Mesendoderm (in vitro differentiated cells): ENCODE data around the gene ADH1B.

ENCODE experiments used
- DNase-seq: peaks from one replicate; pipeline ENCODE4 v3.0.0; 2013
- H2AK5ac ChIP-seq: 2 replicates; pipeline ENCODE4 v1.6.1; 2013; ENCODE audit warnings: low read length, inconsistent platforms
- H2BK120ac ChIP-seq: 2 replicates; pipeline ENCODE4 v1.6.1; 2013; ENCODE audit warnings: low read depth, mild to moderate bottlenecking, low read length, moderate library complexity, mixed read lengths
- H2BK15ac ChIP-seq: replicated peaks from 2 replicates; pipeline ENCODE4 v1.6.1; 2013; ENCODE audit warnings: low read depth, mild to moderate bottlenecking, moderate library complexity
- H2BK5ac ChIP-seq: 2 replicates; pipeline ENCODE4 v1.6.1; 2013; ENCODE audit warnings: low read length, inconsistent platforms
- H3K18ac ChIP-seq: 2 replicates; pipeline ENCODE4 v1.6.1; 2013; ENCODE audit warnings: mild to moderate bottlenecking, low read length, mixed read lengths
- H3K23ac ChIP-seq: one replicate; pipeline ENCODE4 v1.6.1; 2013; ENCODE audit warnings: low read length
- H3K27ac ChIP-seq: 2 replicates; pipeline ENCODE4 v1.5.1; 2013; ENCODE audit warnings: low read depth, mild to moderate bottlenecking, inconsistent platforms, low read length, moderate library complexity
- H3K27me3 ChIP-seq: 2 replicates; pipeline ENCODE4 v1.6.1; 2013; ENCODE audit warnings: low read length, control low read depth, mild to moderate bottlenecking, inconsistent platforms; ENCODE audit not compliant: insufficient read depth, poor library complexity
- H3K36me3 ChIP-seq: 2 replicates; pipeline ENCODE4 v1.6.1; 2013; ENCODE audit warnings: low read length, inconsistent platforms; ENCODE audit not compliant: control insufficient read depth, insufficient read depth
- H3K4ac ChIP-seq: one replicate; pipeline ENCODE4 v1.6.1; 2013; ENCODE audit warnings: low read depth, mild to moderate bottlenecking, low read length, moderate library complexity
- H3K4me1 ChIP-seq: 2 replicates; pipeline ENCODE4 v1.6.1; 2013; ENCODE audit warnings: low read depth, low read length, inconsistent platforms; ENCODE audit not compliant: control insufficient read depth
- H3K4me2 ChIP-seq: 2 replicates; pipeline ENCODE4 v1.6.1; 2013; ENCODE audit warnings: low read length
- H3K4me3 ChIP-seq: 2 replicates; pipeline ENCODE4 v1.5.1; 2013; ENCODE audit warnings: mild to moderate bottlenecking, low read length
- H3K56ac ChIP-seq: one replicate; pipeline ENCODE4 v1.6.1; 2013; ENCODE audit warnings: low read length
- H3K79me1 ChIP-seq: 2 replicates; pipeline ENCODE4 v1.6.1; 2013; ENCODE audit warnings: low read length, inconsistent platforms
- H3K79me2 ChIP-seq: 2 replicates; pipeline ENCODE4 v1.6.1; 2013; ENCODE audit warnings: mild to moderate bottlenecking, low read length; ENCODE audit not compliant: control insufficient read depth, insufficient read depth
- H3K9ac ChIP-seq: 2 replicates; pipeline ENCODE4 v1.6.1; 2013; ENCODE audit warnings: low read length, inconsistent platforms
- H4K5ac ChIP-seq: one replicate; pipeline ENCODE4 v1.6.1; 2013; ENCODE audit warnings: low read length
- H4K8ac ChIP-seq: one replicate; pipeline ENCODE4 v1.6.1; 2013; ENCODE audit warnings: low read depth, mild to moderate bottlenecking, control low read depth, low read length, moderate library complexity
- WGBS: extraction: QIAGEN DNeasy Blood & Tissue Kit; methylation state at CpG from one replicate; pipeline ENCODE4 v1.1.7; 2013; ENCODE audit warnings: low lambda C conversion rate, missing lambda C conversion rate; ENCODE audit not compliant: insufficient coverage; ENCODE audit errors: extremely low coverage; 5-methylcytosine and 5-hydroxymethylcytosine counted together

The ADH1B gene

DNA sequence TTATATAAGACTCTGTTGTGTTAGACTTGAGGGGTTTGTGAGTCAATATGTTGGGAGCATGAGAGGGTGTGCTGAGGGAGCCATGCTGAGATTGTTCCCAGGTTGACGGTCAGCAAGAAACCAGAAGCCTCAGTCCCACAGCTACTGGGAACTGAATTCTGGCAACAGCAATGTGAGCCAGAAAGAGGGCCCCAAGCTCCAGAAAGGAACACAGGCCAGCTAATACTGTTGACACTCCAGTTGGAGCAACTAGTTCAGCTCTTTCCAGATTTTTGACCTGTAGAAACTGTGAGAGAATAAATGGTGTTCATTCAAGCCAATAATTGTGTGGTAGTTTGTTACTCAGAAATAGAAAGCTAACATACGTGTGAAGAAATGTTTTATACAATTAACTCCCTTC lies 47.5 kb downstream of the ADH1B start:
- H2AK5ac ChIP-seq = no peak overlapping the region
- no peak overlapping the region for H2BK5ac ChIP-seq
- no peaks in the 10 kb centered on the region for H3K79me2 ChIP-seq
- no peak overlapping the region for H3K9ac ChIP-seq
- no peak overlapping the region for H2BK15ac ChIP-seq
- DNase-seq = no peak
- H3K4me1 ChIP-seq = no peaks in the 10 kb centered on the region
- H4K8ac ChIP-seq = no peak overlapping the region
- H3K4me2 ChIP-seq = no peak overlapping the region
- H3K27me3 ChIP-seq = no peaks in the 10 kb centered on the region
- no peak overlapping the region for H4K5ac ChIP-seq
- no peaks in the 10 kb centered on the region for H3K36me3 ChIP-seq
- no peak overlapping the region for H3K4me3 ChIP-seq
- no peak overlapping the region for H2BK120ac ChIP-seq
- H3K4ac ChIP-seq = no peak overlapping the region
- no peak overlapping the region for H3K56ac ChIP-seq
- no peak overlapping the region for H3K23ac ChIP-seq
- no peaks in the 10 kb centered on the region for H3K79me1 ChIP-seq
- H3K27ac ChIP-seq = no peak overlapping the region
- no peak overlapping the region for H3K18ac ChIP-seq
- WGBS = no CpG with 5 or more reads among the region's 2 CpGs

DNA sequence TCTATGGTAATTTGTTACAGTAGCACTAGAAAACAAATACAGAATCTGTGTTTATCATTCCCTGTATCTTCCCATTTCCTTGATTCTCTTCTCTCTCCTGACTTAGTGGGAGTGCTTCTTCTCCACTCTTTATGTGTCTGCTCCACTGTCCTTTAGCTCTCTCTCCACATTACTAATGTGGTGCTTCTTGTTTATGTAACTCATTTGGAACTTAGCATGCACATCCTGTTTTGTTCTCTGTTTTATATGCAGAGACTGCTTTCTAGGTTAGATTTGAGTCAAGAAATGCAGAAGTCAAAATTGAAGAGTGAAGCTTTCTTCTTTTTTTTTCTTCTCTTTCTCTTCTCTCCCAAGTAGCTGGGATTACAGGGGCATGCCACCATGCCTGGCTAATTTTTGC lies 56.3 kb downstream of the ADH1B start:
- H2BK120ac ChIP-seq = no peak overlapping the region
- no peak overlapping the region for H3K23ac ChIP-seq
- no peak overlapping the region for H4K5ac ChIP-seq
- no peak overlapping the region for H2BK15ac ChIP-seq
- no peak overlapping the region for H3K56ac ChIP-seq
- no peaks in the 10 kb centered on the region for H3K27me3 ChIP-seq
- H3K27ac ChIP-seq = no peak overlapping the region
- H3K4me2 ChIP-seq = no peak overlapping the region
- H3K18ac ChIP-seq = no peak overlapping the region
- no peak overlapping the region for H3K9ac ChIP-seq
- DNase-seq = no peak
- no peaks in the 10 kb centered on the region for H3K36me3 ChIP-seq
- H2BK5ac ChIP-seq = no peak overlapping the region
- H3K79me1 ChIP-seq = no peaks in the 10 kb centered on the region
- H3K4me3 ChIP-seq = no peak overlapping the region
- H4K8ac ChIP-seq = no peak overlapping the region
- no peak overlapping the region for H2AK5ac ChIP-seq
- H3K4ac ChIP-seq = no peak overlapping the region
- H3K79me2 ChIP-seq = no peaks in the 10 kb centered on the region
- H3K4me1 ChIP-seq = no peaks in the 10 kb centered on the region
